ENCODE measurements around the gene ZFP1. TPM values are rescaled to one million over a fixed set of nuclear protein-coding genes. Genes with fewer than 3 reads are reported as not detected.

ZFP1 gene
- total RNA-seq, 1 donor from 2014 or later, result 10.3 TPM

- no peak for DNase-seq (ENCODE audit: low read depth)
- H3K4me3 ChIP-seq (ENCODE audit: low read depth, low read length), result no peak overlapping the region
- H3K27me3 ChIP-seq (ENCODE audit: control insufficient read depth, insufficient read depth, low read length), result no peaks in the 10 kb centered on the region
- no peaks in the 10 kb centered on the region for H3K36me3 ChIP-seq (ENCODE audit: control insufficient read depth, insufficient read depth, low read length)
- TF ChIP-seq CTCF (IDR thresholded peaks at IDR 0.05; ENCODE audit: insufficient read depth, low read length, poor library complexity, severe bottlenecking), result no peak
These were observed 45.7 kb upstream of the ZFP1 start for GRCh38 chr16:75102595-75102994.

DNA sequence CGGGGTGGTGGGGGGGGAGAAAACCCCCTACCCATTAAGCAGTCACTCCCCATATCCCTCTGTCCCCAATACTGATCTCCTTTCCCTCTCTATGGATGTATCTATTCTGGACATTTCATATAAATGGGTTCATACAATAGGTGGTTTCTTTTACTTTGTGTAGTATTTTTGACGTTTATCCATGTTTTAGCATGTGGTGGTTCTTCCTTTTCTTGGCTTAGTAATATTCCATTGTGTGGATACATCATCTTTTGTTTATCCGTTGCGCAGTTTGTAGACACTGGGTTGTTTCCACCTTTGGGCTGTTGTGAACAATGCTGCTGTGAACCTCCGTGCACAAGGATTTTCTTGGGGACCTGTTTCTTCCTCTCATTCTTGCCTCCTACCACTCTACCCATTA is 44.3 kb upstream of the ZFP1 start:
- no peak for DNase-seq (ENCODE audit: low read depth)
- no peaks in the 10 kb centered on the region for H3K27me3 ChIP-seq (ENCODE audit: control insufficient read depth, insufficient read depth, low read length)
- no peaks in the 10 kb centered on the region for H3K36me3 ChIP-seq (ENCODE audit: control insufficient read depth, insufficient read depth, low read length)
- H3K4me3 ChIP-seq (ENCODE audit: low read depth, low read length), result no peak overlapping the region
- no peak for TF ChIP-seq CTCF (IDR thresholded peaks at IDR 0.05; ENCODE audit: insufficient read depth, low read length, poor library complexity, severe bottlenecking)

DNA sequence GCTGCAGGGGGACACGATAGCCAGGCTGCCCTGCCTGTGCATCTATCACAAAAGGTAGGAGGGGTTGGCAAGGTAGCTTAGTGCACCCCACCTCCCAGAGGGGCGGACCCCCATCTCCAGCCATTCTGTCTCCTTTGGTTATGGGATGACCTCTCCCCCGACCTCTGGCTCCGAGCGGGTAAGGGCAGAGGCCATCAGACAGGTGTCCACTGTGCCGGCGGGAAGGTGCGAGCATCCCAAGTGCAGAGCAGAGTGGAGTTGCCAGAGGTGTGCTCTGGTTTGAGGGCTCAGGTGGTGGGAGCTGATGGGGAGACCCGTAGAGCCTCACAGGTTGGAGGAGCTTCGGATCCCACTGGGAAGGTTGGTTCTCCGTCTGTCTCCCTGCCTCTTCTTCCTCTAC is 43.5 kb upstream of the ZFP1 start:
- Histone ChIP-seq H3K4me3 (ENCODE audit: low read depth, low read length) (no peak overlapping the region), H3K27me3 (ENCODE audit: control insufficient read depth, insufficient read depth, low read length) (no peaks in the 10 kb centered on the region), H3K36me3 (ENCODE audit: control insufficient read depth, insufficient read depth, low read length) (no peaks in the 10 kb centered on the region)
- no peak for DNase-seq (ENCODE audit: low read depth)
- TF ChIP-seq CTCF (IDR thresholded peaks at IDR 0.05; ENCODE audit: insufficient read depth, low read length, poor library complexity, severe bottlenecking), result no peak

- TF ChIP-seq CTCF (IDR thresholded peaks at IDR 0.05; ENCODE audit: insufficient read depth, low read length, poor library complexity, severe bottlenecking), result no peak
- H3K27me3 ChIP-seq (ENCODE audit: control insufficient read depth, insufficient read depth, low read length), result no peaks in the 10 kb centered on the region
- H3K4me3 ChIP-seq (ENCODE audit: low read depth, low read length), result no peak overlapping the region
- H3K36me3 ChIP-seq (ENCODE audit: control insufficient read depth, insufficient read depth, low read length), result no peaks in the 10 kb centered on the region
- no peak for DNase-seq (ENCODE audit: low read depth)
These were observed 42.8 kb upstream of the ZFP1 start for GRCh38 chr16:75105306-75106061.

- no peak for DNase-seq (ENCODE audit: low read depth)
- Histone ChIP-seq H3K27me3 (ENCODE audit: control insufficient read depth, insufficient read depth, low read length) (no peaks in the 10 kb centered on the region), H3K36me3 (ENCODE audit: control insufficient read depth, insufficient read depth, low read length) (no peaks in the 10 kb centered on the region), H3K4me3 (ENCODE audit: low read depth, low read length) (no peak overlapping the region)
- no peak for TF ChIP-seq CTCF (IDR thresholded peaks at IDR 0.05; ENCODE audit: insufficient read depth, low read length, poor library complexity, severe bottlenecking)
These were observed 41.7 kb upstream of the ZFP1 start for GRCh38 chr16:75106351-75107274.
